Measurements from ENCODE around the gene CTF1.
"Not testable (repeated sequence)": the region's sequence is repeated elsewhere in the genome, so short reads cannot be mapped to it uniquely, and the experiment has no call there.

CTF1 gene

DNA sequence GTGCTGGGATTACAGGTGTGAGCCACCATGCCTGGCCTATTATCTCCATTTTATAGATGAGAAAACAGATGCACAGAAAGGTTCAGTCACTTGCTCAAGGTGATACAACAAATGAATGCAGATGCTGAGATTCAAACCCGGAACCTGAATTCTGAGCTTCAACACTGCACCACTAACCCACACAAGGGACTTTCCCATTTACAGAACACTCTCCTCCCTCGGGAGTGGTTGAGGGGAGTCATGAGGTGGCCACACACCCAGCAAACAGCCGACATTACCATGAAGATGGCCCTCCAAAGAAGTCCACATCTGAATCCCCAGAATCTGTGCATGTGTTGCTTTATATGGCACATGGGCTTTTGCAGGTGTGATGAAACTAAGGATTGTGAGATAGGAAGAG lies 11.7 kb upstream of the CTF1 start:
- DNase-seq: no peak
- intact Hi-C loops (cut with DNase I): no loop called here

- intact Hi-C loops (cut with DNase I): no loop called here
- DNase-seq: no peak
Measured at GRCh38 chr16:30885196-30885595, 11.2 kb upstream of the CTF1 start.

GRCh38 chr16:30886145-30886544 lies 10.3 kb upstream of the CTF1 start:
- intact Hi-C loops (cut with DNase I): no loop called here
- no peak for DNase-seq

DNA sequence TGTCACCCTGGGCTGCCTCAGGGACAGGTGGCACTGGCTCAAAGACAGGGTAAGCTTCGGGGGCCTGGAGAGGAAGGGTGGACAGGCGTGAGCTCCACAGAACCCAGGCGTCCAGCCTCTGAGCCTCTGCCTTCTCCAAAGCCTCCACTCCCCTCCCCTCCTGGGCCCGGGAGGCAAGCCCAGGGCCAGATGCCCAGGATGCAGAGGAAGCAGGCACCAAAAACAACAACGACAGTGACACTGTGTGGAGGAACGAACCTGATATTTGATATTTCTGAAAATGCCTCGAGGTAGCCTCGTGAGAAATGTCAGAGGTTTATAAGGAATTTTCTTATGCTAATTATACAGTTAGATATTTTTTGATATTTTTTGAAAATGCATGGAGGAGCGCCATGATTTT lies 8.5 kb upstream of the CTF1 start:
- no peak for DNase-seq

DNA sequence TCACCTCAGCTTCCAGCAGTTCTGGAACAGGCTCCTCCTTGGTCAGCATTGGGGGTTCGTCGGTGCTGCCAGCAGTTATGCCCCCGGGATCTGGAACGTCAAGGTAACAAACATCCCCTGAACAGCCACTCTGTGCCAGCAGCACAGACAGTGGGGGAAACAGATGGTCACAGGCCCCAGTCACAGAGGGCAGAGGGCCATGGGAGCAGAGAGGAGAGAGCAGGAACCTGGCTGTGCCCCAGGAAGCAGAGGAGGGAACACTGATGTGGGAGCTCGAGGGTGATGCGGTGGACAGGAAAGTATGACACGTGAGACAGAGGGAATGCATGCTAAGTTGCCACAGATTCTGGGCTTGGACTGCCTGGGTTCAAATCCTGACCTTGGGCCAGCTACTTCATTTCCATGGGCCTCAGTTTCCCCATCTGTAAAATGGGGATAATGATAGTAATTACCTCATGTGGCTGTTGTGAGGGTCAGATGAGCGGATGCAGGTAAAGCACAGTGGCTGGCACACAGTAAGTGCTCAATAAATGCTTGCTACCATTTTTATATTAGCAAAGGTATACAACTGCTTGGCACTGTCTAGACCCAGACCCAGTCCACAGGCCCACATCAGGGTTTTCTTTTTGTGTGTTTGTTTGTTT lies 7.4 kb upstream of the CTF1 start:
- DNase-seq: no peak

More for the DNA sequence above, 8.5 kb upstream of the CTF1 start:
- intact Hi-C loops (cut with DNase I): no loop called here

DNA sequence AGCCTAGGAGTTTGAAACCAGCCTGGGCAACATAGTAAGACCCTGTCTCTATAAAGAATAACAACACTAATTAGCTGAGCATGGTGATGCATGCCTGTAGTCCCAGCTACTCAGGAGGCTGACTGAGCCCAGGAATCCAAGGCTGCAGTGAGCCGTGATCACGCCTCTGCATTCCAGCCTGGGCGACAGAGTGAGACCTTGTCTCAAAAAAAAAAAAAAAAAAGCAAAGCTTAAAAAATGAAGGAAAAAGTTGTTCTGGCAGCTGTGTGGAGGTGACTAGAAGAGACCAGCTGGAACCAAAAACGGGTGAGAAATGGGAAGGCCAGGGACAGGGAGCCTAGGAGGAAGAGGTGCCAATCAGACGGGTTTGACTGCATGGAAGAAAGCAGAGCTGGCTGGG lies 6.7 kb upstream of the CTF1 start:
- intact Hi-C loops (cut with DNase I): no loop called here
- no peak for DNase-seq

More for the DNA sequence above, 7.4 kb upstream of the CTF1 start:
- intact Hi-C loops (cut with DNase I): no loop called here

DNA sequence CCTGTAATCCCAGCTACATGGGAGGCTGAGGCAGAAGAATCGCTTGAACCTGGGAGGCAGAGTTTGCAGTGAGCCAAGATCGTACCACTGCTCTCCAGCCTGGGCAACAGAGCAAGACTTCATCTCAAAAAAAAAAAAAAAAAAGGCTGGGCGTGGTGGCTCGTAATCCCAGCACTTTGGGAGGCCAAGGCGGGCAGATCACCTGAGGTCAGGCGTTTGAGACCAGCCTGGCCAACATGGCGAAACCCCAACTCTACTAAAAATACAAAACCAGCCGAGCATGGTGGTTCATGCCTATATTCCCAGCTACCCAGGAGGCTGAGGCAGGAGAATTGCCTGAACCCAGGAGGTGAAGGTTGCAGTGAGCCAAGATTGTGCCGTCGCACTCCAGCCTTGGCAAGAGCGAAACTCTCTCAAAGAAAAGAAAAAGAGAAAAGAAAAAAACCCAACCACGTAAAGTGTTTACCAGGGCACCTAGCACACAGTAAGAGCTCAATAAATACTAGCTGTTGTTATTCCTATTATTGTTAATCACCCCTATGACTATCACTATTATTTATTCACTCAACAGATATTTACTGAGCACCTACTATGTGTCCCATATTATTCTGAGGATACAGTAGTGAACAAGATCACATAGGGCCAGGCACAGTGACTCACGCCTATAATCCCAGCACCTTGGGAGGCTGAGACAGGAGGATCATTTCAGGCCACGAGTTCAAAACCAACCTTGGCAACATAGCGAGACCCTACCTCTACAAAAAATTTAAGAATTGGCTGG lies 5.2 kb upstream of the CTF1 start:
- DNase-seq; intact Hi-C loops (cut with DNase I): not testable (repeated sequence)

- intact Hi-C loops (cut with DNase I): no loop called here
- peak in 1 of 42 donors; percentile 38 for DNase-seq
Measured at GRCh38 chr16:30892670-30893416, 3.6 kb upstream of the CTF1 start.

DNA sequence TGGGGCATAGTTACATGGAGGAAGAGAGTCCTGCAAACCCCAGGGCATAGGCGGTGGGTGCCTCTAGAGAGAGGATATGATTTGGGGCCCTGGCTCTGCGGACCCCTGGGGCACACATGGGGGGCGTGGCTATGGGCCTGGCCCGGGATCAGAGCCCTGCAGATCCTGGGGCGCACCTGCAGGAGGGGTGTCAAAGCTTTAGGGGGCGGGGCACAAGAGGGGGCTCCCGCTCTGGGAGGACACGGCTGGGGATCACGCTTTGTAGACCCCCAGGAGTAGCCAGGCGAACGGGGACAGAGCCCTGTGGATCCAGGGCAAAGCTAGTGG lies 3.0 kb upstream of the CTF1 start:
- intact Hi-C loops (cut with DNase I): no loop called here

DNA sequence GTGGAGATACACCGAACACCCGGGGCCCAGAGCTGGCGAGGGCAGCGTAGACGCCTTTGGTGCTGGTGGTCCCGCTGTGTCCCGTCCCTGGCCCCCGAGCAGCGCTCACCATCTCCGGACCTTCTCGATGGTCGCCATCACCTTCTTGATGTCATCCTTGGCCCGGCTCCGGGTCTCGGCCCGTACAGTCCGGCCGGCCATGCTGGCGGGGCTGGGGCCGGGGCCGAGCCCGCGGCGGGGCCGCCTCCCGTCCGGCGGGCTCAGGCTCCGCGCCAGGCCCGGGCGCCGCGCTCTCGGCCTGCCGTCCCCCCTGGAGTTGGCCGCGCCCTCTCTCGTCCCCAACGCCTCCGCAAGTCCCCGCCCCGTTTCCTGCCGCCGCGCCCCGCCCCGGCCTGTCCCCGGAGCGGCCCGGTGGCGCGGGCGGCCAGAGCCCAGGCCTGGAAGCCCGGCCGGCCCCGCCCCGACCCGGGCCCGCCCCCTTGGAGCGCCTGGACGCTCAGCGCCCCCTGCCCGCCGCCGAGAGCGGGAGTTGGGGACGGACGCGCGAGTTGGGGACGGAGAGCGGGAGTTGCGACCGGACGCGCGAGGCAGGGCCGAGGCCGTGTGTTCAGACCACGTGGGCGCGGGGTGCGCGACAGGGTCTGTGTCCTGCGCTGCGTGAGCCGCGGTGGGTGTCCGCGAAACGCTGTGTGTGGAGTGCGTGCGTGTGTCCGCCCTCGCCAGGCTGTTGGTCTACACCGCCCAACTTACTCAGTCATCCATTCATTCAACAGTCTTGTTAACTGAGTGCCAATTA lies 2.5 kb upstream of the CTF1 start, which contains the start of gene BCL7C:
BCL7C (minus strand) TSS at position 334 of the 796 bp plus-strand sequence; CDS start at position 201, 133 bp downstream.
- DNase-seq: peak; percentile 36 to 94 (median 88)
- intact Hi-C loops (cut with DNase I): loop anchor here (2.0 kb wide), 1 partner anchor 29 kb away; the partner anchor contains the start of gene FBXL19

More for the DNA sequence above, 3.0 kb upstream of the CTF1 start:
- peak in 3 of 42 donors; percentile 10 to 15 (median 13) for DNase-seq

DNA sequence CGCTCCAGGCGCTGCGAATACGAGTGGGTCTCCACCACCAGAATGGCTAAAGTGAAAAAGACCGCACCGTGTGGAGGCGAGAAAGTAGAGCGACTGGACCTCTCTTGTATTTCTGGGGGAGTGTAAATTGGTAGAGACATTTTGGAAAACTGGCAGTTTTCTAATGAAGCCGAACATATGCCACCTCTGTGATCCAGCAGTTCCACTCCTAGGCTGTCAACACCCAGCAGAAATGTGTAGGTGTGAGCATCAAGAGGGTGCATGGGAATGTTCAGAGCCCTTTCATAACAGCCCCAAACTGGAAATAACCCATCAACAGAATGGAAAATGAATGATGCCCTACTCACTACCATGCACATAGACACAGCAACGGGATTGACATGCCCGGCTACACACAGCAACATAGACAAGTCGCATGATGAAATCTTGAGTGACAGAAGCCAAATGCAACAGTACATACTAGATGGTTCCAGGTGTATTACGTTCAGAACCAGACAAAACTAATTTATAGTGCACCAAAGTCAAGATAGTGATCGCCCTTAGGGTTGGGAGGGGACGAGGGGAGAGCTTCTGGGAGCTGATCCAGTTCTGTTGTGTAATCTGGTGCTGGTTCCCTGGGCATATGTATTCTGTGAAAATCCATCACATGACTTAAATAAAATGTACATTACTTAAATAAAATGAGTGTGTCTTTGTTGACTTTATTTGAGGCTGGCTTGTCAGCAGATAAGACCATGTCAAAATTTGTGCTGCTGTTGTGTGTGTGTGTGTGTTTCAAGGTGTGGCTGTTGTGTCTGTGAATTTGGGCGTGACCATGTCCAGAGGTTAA lies 1.7 kb upstream of the CTF1 start:
- peak in 21 of 42 donors; percentile 11 to 75 (median 48) for DNase-seq
- intact Hi-C loops (cut with DNase I): loop anchor here (2.0 kb wide), 1 partner anchor 28 kb away; the partner anchor contains the start of gene FBXL19

DNA sequence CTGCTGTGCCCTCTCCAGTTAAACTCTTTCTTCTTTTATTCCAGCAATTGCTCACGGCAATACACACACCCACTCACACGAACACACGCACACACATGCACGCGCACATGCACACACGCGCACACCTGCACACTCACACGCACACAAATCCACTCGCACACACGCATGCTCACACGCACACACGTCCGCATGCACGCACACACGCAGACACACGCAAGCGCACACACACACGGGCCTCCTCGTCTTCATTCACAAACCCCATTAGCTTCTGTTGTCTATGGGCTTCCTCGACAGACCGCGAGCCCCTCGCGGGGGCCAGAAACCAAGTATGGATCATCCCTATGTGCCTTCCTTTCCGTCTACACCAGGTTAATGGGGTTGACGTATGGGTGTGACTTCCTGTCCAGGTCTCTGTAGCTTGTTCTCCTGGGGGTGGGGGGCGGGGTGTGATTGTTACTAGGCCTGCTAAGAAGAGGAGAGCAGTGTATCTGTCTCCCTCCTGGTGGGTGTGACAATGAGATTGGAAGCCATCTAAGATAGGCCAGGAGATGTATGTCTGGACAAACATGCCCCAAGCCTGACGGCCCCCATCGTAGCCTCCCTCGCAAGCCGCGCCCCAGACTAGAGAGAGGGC lies 670 bp upstream of the CTF1 start:
- intact Hi-C loops (cut with DNase I): loop anchor here (2.0 kb wide), 2 partner anchors 19 to 27 kb away; partner anchors contain the start of gene FBXL19
- DNase-seq: no peak

- peak; percentile 87 to 97 (median 92) for DNase-seq
- intact Hi-C loops (cut with DNase I): loop anchor here (2.0 kb wide), 1 partner anchor 20 kb away; no protein-coding TSS in a partner anchor
Measured at GRCh38 chr16:30896889-30897733, 697 bp downstream of the CTF1 start.

- DNase-seq: no peak
- intact Hi-C loops (cut with DNase I): no loop called here
Measured at GRCh38 chr16:30899794-30900193, 3.4 kb downstream of the CTF1 start.

GRCh38 chr16:30900588-30900987 lies 4.2 kb downstream of the CTF1 start:
- intact Hi-C loops (cut with DNase I): no loop called here
- DNase-seq: no peak

- intact Hi-C loops (cut with DNase I): no loop called here
- DNase-seq: no peak
Measured at GRCh38 chr16:30901201-30902028, 5.0 kb downstream of the CTF1 start.
